ENCODE results near the gene NADSYN1.

NADSYN1 gene

GRCh38 chr11:71451596-71452198 lies 1.3 kb upstream of the NADSYN1 start:
- no peak for FAIRE-seq

DNA sequence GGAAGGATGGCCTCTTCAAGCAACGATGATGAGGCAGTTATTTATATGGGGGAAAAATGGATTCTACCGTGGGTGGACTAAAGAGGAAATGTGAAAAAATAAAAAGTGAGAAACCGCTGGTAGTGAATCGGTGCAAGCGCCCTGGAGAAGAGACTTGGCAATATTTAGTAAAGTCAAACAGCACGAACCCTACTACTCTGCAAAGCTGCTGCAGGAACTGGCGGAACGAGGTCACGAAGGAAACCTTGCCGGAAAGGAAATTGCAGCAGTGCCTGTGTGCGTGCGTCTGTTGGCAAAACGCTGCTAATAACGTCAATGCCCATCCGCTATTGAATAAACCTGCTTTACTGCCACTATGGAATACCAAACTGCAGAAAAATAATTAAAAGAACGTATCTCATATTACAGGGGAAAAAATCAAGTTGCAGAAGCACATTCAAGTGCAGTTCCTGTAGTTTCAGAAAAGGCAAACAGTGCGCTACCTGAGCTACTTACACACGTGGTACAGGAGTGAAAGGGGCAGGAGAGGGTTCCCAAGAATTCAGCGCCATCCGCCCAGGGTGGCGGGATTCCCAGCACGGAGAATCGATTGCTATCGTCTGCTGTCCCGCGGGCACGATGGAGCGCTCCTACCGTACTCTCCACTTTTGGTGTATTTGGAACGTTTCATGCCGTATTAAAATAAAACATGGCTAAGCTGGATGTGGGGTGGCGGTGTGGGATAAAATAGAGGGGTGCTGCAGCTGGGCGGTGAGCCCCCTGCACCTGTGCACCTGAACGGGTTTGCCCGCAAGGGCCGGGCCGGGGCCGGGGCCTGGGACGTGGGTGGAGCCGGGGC lies 585 bp upstream of the NADSYN1 start:
- FAIRE-seq = no peak

GRCh38 chr11:71453918-71454304 lies 908 bp downstream of the NADSYN1 start:
- FAIRE-seq = no peak

- no peak for FAIRE-seq
Observed at GRCh38 chr11:71454470-71455113, 1.6 kb downstream of the NADSYN1 start.

DNA sequence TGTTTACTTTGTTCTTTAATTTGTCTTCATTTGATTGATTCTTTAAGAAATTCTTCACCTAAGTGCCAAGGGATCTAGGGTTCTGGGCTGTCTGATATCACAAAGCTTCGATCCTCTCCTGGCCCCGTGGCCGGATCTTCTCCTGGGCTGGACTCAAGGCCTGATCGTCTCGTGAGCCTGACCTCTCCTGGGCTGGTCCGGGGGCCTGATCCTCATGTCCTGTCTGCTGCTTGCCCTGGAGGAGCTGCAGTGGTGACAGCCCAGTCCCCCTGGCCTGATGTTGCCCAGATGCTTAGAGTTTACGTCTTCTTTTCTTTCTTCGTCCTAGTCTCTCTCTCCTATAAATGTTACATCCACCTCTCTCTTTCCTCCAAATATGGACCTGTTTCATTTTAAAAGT lies 3.3 kb downstream of the NADSYN1 start:
- no peak for FAIRE-seq

DNA sequence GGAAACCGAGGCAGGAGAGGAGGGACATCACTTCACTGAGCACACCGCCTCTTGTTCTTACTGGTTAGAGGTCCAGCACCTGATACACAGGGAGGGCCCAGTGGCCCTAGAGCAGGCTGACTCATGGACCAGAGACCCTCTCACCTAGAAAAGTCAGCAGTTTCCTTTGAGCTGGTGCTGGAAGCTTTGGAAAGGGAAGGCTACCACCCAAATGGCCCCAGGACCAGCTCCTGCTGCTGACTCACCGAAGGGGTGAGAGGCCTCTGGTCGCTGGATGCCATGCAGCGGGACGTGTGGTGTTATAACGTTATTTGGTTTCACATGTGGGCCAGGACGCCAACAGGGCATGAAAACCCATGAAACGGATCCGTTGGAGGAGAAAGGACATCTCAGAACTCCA lies 3.8 kb downstream of the NADSYN1 start:
- no peak for FAIRE-seq

DNA sequence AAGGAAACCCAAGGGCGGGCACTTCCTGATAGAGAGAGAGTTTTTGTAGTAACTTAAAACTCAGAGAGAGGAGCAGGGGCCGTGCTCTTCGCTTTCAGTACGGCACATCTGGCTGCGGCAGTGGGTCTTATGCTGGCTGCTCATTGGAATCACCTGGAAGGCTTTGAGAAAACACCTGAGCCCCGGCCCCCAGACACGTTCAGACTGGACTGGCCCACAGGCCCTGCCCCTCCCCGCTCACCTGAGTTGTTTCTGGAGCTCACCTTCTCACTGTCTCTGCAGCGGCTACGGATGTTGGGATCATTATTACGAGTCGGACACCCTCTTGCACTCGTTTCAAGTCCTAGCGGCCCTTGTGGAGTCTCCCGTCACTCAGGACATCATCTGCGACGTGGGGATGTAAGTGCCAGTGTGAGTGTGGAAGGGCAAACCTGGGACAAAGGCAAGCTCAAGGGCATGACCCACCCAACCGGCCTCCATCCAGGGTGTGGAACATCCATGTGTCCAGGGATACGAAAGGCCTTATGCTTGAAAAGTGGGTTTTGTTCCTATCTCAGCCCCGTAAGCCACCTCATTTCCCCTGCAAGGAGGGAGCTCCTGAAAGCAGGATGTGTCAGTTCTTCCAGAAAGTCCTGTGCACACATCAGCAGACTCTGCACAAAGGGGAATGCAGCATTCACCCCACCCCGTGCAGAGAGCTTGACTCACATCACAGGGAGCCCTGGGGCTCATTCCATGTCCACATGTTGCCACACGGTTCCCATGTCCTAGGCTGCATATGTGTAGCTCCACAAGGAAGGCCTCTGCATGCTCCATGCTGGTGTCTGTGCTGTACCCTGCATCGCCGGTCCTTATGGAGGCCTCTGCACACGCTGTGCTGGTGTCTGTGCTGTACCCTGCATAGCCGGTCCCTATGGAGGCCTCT lies 5.4 kb downstream of the NADSYN1 start:
- FAIRE-seq = no peak

- no peak for FAIRE-seq
Observed at GRCh38 chr11:71459076-71459766, 6.2 kb downstream of the NADSYN1 start.

DNA sequence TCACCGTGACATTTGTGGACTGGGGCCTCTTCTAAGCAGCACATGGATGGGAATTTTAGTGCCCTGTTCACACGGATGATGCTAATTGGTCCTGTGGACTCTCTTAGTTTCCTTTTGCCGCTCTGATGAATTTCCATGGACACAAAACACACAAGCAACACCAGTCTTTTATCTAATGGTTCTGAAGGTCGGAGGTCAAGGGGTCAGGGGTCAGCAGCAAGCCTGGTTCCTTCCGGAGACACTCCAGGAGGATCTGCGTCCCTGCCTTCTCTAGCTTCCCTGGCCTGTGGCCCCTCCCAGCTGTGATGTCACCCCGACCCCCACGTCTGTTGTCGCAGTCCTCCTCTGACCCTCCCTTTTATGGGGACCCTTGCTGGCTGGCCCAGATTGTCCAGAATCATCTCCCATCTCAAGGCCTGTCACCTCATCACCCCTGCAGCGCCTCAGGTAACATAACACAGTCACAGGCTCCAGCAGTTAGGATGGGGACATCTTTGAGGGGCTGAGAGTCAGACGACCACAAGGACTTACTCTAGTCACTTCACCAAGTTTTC lies 6.8 kb downstream of the NADSYN1 start:
- no peak for FAIRE-seq

DNA sequence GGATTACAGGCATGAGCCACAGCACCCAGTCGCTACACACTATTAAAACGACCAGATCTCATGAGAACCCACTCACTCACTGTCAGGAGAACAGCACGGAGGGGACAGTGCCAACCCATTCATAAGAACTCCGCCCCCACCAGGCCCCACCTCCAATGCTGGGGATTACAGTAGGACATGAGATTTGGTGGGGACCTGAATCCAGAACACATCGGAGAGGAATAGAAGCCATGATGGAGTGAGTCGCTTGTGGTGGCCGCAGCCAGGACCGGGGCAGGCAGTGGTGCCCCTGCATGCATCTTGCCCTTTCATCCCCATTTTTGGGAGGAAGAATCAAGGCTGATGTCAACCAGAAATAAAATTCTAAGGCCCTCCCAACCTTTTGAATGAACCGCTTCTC lies 8.7 kb downstream of the NADSYN1 start:
- no peak for FAIRE-seq

- no peak for FAIRE-seq
Observed at GRCh38 chr11:71462726-71463125, 9.7 kb downstream of the NADSYN1 start.

DNA sequence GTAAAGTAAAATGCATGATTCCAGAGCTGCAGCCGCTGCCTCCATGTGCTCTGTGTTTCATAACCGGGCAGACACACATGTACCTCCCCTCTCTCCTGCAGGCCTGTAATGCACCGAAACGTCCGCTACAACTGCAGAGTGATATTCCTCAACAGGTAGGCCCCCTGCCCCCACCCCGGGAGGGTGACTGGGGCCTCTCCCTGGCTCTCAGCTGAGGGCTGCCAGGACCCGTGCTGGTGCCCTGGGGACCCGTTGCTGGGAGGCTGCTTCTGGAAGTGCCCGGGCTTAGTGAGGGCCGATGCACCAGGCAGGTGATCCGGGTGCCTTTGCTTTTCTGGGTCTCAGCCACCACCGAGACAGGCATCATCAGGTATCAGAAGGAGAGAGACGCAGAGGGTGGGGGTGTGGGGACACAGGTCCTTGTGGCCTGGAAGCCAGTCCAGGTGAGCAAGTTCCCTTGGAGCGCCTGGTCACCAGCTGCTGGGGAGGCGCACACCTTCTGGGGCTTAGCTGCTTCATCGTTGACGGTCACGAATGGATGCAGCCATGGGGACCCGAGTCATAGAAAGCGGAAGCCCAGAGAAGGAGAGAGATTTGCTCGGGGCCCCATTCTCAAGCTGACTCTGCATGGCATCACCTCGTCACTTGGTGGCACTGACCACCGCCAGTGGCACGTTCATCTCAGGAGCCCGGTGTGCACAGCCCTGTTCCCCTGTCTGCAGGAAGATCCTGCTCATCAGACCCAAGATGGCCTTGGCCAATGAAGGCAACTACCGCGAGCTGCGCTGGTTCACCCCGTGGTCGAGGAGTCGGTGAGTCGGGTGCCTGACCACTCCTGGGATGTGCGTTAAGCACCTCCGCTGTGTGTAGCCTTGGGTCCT lies 10.6 kb downstream of the NADSYN1 start:
- no peak for FAIRE-seq

DNA sequence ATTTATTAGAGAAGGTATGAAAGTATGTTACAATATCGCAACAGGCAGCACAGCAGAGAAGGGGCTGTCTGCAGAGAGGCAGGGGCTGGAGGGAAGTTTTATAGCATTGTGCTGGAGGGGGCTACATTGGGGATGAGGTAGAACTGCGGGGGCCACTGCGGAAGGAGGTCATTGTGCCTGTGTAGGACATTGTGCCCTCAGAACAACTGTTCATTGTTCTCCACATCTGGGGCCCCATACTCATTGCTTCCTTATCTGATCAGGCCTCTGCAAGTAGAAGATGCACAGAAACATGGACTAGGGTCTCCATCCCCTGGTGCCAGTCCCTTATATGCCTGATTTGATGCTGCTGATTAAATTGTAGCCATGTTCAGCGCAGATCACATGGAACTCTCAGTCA lies 12.1 kb downstream of the NADSYN1 start:
- no peak for FAIRE-seq

GRCh38 chr11:71466358-71466757 lies 13.4 kb downstream of the NADSYN1 start:
- FAIRE-seq = no peak

DNA sequence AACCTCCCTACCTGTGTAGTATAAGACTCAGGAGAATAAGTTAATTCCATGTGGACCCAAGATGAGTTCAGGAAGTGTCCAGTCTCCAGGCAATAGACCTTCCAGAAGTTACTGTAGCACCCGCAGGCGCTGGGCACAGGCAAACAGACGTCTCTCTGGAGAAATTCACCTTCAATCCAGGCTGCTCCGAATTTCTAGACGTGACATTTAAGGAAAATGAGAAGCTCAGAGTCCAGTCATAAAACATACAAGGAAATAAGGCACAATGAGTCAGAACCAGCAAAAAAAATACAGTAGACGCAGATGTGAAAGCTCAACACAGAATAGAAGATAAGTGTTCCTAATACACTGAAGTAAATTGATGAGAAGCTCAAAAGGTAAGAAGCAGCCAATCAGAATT lies 14.2 kb downstream of the NADSYN1 start:
- no peak for FAIRE-seq

DNA sequence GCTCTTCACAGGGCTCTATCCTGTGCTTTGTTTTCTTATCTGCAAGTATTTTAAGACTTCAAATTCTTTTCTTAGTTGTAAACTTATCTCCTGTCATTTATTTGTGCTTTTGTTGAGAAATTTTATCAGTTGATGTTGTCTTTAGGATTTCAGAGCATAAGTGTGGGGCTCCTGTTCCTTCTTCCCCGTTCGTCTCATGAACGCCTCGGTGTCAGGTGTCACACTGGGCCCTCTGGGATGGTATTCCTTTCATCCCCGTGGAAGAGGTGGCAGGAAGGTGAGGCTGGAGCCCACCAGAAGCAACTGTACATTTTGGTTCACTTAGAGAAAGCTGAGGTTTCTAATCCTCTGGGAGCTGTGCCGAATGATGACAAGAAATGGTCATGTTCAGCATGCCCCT lies 17.9 kb downstream of the NADSYN1 start:
- no peak for FAIRE-seq

DNA sequence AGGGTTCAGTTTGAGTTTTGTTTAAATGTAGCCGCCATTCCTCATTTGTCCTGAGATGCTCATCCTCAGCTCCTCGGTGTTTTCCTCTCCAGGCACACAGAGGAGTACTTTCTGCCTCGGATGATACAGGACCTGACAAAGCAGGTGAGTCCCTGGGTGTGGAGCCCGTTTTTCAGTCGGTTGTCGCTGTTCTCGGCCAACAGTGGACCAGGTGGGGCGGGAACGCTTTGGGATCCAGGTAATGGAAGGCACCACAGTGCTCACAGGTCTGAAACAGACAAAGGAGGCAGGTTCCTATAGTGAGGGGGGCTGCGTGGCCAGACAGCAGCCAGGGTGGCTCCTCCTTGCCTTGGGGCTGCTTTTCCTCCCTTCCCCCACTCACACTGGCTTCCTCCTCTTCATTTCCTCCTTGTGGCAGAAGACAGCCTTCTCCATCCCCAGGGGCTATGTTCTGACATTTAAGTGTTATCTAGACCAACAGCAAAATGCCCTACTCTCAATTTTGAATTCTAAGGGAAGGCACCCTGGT lies 19.4 kb downstream of the NADSYN1 start:
- FAIRE-seq = no peak

DNA sequence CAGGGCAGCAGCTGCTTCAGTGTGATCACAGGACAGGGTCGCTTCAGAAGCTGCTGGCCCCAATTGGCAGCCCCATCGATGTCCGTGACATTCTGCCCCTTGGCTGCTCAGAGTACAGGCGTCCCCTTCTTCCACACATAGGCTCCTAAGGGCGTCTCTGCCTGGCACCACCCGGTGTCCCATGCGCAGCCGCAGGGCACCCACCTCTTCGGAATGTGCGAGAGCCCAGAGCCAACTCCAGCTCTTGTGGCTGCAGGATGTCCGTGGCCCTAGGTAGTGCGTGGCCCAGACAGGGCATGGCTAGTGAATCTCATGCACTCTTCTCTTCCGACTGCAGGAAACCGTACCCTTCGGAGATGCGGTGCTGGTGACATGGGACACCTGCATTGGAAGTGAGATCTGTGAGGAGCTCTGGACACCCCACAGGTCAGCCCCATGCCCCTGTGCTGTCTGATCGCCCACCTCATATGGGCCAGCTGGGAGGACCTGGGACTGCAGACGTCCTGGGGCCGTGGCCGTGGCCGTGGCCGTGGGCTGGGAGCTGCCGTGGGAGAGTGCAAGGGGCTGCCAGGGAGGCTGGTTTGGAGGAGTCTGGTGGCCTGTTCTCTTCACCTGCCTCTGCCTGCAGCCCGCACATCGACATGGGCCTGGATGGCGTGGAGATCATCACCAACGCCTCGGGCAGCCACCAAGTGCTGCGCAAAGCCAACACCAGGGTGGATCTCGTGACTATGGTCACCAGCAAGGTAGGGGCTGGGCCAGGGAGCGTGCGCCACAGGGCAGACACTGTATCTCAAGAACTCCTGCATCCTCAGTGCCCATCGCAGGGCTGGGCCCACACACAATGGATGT lies 20.2 kb downstream of the NADSYN1 start:
- FAIRE-seq = no peak

DNA sequence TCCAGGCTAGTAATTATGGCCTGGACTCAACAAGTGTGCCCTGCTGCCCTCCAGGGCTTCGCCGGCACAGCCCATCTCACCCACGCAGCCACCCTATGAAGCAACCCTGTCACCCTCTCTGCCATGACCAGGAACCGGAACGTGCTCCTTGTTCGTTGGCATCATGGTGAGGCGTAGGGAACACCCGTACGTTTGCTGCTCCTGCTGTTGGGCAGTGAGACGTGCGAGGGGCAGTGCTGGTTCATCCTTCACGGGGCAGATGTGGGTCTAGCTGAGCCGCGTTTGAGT lies 20.7 kb downstream of the NADSYN1 start:
- FAIRE-seq = no peak

DNA sequence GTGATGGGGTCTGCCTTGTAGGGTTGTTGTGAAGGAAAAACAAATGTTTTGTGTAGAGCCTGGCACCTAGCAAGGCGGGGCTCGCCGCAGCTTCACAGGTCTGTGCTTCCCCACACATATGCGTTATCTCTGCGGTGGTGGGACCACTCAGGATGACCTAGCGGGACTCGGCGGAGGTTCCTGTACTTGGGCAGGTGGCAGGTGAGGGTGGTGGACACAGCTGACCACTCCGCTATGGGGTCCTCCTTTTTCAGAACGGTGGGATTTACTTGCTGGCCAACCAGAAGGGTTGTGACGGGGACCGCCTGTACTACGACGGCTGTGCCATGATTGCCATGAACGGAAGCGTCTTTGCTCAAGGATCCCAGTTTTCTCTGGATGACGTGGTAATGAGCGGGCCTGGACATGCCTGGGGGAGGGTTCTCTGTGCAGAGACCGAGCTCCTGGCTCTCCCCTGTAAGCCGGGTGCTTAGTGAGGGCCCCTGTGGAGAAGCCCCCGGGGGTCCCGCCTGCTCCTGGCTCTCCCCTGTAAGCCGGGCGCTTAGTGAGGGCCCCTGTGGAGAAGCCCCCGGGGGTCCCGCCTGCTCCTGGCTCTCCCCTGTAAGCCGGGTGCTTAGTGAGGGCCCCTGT lies 21.3 kb downstream of the NADSYN1 start:
- FAIRE-seq = no peak

Measured in A204.1 (cell line).